Chondrocyte (in vitro differentiated cells): Measurements from ENCODE around the gene BRWD1. TPM values are rescaled to one million over a fixed set of nuclear protein-coding genes. Genes with fewer than 3 reads are reported as not detected.

Source experiments
- DNase-seq: peaks from one replicate; pipeline ENCODE4 v3.0.0; 2021; ENCODE audit warnings: mixed read lengths, low spot score
- H3K27ac Mint-ChIP-seq: one replicate; pipeline ENCODE4 v1.8.0; 2021; ENCODE audit warnings: mild to moderate bottlenecking, moderate library complexity, mixed read lengths; ENCODE audit not compliant: unreplicated experiment
- H3K27me3 Mint-ChIP-seq: 2 replicates; pipeline ENCODE4 v1.8.0; 2021; ENCODE audit warnings: low read depth, mixed read lengths
- H3K36me3 Mint-ChIP-seq: 2 replicates; pipeline ENCODE4 v1.8.0; 2021; ENCODE audit warnings: low read depth, mixed read lengths
- H3K4me1 Mint-ChIP-seq: 2 replicates; pipeline ENCODE4 v1.8.0; 2021; ENCODE audit warnings: low read depth, mild to moderate bottlenecking, mixed read lengths
- H3K4me3 Mint-ChIP-seq: one replicate; pipeline ENCODE4 v1.8.0; 2021; ENCODE audit warnings: mild to moderate bottlenecking, moderate library complexity, mixed read lengths; ENCODE audit not compliant: unreplicated experiment
- H3K9me3 Mint-ChIP-seq: 2 replicates; pipeline ENCODE4 v1.8.0; 2021; ENCODE audit warnings: low read depth, mixed read lengths
- total RNA-seq: library from RNA; stranded (reverse); gene quantifications from 3 replicates; pipeline ENCODE4 v1.2.1, GENCODE V29; 2021
- TF ChIP-seq, protein P1 (sequence below): fragments of 200-600 bp; sonication (generic); IDR thresholded peaks from 2 replicates; pipeline ENCODE4 v1.5.0; 2021; ENCODE audit warnings: antibody characterized with exemption, mild to moderate bottlenecking, moderate library complexity

The BRWD1 gene
- total RNA-seq, 1 donor from 2014 or later, result 26.5 TPM

DNA sequence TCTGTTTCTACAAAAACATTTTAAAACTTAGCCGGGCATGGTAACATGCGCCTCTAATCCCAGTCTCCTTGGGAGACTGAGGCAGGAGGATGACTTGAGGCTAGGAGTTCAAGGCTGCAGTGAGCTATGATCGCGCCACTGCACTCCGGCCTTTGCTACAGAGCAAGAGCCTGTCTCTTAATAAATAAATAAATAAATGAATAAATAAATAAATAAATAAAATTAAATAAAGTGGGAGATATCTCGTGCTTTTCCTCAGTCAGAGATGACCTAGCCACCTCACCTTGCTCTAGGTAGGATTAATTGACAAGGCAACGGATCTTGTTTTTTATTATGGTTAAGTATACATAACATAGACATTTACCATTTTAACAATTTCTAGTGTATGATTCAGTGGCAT, 14.3 kb upstream of the BRWD1 start:
- Mint-ChIP-seq H3K27ac (no peak overlapping the region), H3K36me3 (no peaks in the 10 kb centered on the region), H3K9me3 (no peaks in the 10 kb centered on the region), H3K27me3 (no peaks in the 10 kb centered on the region), H3K4me1 (no peaks in the 10 kb centered on the region), H3K4me3 (no peak overlapping the region)
- TF ChIP-seq, protein P1, sequence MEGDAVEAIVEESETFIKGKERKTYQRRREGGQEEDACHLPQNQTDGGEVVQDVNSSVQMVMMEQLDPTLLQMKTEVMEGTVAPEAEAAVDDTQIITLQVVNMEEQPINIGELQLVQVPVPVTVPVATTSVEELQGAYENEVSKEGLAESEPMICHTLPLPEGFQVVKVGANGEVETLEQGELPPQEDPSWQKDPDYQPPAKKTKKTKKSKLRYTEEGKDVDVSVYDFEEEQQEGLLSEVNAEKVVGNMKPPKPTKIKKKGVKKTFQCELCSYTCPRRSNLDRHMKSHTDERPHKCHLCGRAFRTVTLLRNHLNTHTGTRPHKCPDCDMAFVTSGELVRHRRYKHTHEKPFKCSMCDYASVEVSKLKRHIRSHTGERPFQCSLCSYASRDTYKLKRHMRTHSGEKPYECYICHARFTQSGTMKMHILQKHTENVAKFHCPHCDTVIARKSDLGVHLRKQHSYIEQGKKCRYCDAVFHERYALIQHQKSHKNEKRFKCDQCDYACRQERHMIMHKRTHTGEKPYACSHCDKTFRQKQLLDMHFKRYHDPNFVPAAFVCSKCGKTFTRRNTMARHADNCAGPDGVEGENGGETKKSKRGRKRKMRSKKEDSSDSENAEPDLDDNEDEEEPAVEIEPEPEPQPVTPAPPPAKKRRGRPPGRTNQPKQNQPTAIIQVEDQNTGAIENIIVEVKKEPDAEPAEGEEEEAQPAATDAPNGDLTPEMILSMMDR, result no peak
- no peak for DNase-seq

DNA sequence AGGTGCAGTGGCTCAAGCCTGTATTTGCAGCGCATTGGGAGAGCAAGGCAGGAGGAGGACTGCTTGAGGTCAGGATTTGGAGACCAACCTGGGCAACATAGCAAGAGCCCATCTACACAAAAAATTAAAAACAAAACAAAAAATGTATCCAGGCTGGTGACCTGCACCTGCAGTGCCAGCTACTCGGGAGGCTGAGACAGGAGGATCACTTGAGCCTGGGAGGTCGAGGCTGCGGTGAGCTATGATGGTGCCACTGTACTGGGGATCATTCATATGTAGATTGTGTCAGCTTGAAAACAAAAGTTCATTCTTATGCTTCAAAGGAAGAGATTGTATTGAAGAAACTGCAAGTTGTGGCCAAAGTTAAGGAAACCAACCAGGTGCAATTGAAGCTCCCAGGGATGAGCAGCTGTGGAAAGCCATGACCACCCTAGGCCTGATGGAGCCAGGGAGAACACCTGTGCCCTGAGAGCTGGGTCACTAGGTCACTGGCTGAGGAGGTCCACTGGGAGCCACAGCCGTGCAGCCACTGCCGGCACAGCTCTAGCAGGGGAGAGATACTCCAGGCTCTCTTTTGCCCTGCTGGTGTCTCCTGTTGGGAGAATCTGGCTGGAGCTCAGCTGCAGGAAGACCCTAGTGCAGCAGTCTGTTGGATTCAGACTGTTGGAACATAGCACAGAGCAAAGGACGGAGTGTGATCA, 13.3 kb upstream of the BRWD1 start:
- Mint-ChIP-seq H3K36me3 (no peaks in the 10 kb centered on the region), H3K4me3 (no peak overlapping the region)
- no peak for DNase-seq

DNA sequence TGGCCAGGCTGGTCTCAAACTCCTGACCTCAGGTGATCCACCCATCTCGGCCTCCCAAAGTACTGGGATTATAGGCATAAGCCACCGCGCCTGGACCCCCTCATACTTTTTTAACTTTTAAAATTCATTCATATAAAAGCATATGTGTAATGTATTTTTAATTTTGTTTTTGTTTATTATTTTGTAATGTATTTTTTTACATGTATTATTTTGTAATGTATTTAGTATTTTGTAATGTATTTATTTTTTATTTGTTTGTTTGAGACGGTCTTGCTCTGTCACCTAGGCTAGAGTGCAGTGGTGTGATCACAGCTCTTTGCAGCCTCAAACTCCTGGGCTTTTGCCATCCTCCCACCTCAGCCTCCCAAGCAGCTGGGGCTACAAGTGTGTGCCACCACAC, 12.0 kb upstream of the BRWD1 start:
- TF ChIP-seq, protein P1, result no peak
- H3K27me3 Mint-ChIP-seq, result no peaks in the 10 kb centered on the region
- peaks cover 5% of the 10 kb centered on the region for H3K4me1 Mint-ChIP-seq
- no peak overlapping the region for H3K27ac Mint-ChIP-seq
- H3K36me3 Mint-ChIP-seq, result no peaks in the 10 kb centered on the region
- DNase-seq, result no peak
- no peaks in the 10 kb centered on the region for H3K9me3 Mint-ChIP-seq
- no peak overlapping the region for H3K4me3 Mint-ChIP-seq

More for the DNA sequence above, 13.3 kb upstream of the BRWD1 start:
- no peak overlapping the region for H3K27ac Mint-ChIP-seq
- H3K9me3 Mint-ChIP-seq, result no peaks in the 10 kb centered on the region
- TF ChIP-seq, protein P1, result no peak
- H3K27me3 Mint-ChIP-seq, result no peaks in the 10 kb centered on the region
- H3K4me1 Mint-ChIP-seq, result peaks cover under 1% of the 10 kb centered on the region

DNA sequence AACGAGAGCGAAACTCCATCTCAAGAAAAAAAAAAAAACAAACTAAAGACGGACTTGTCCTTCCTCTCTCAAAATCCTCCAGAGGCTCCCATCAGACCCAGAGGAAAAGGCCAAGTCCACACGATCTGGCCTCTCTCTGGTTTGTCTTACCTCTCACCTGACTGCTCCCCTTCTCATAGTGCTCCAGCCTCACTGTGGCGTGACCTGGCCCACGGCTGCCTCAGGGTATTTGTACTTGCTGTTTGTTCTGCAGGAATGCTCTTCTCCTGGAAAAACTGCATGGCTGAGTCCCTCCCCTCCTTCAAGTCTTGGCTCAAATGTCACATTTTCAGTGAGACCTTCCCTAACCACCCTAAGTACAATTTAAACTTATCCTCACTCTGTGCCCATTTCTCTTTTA, 8.0 kb upstream of the BRWD1 start:
- H3K4me3 Mint-ChIP-seq, result no peak overlapping the region
- TF ChIP-seq, protein P1, result no peak
- no peaks in the 10 kb centered on the region for H3K27me3 Mint-ChIP-seq
- H3K36me3 Mint-ChIP-seq, result no peaks in the 10 kb centered on the region
- peak overlapping the region; percentile 47 for H3K27ac Mint-ChIP-seq
- H3K4me1 Mint-ChIP-seq, result peaks cover 5% of the 10 kb centered on the region
- DNase-seq, result no peak
- no peaks in the 10 kb centered on the region for H3K9me3 Mint-ChIP-seq

DNA sequence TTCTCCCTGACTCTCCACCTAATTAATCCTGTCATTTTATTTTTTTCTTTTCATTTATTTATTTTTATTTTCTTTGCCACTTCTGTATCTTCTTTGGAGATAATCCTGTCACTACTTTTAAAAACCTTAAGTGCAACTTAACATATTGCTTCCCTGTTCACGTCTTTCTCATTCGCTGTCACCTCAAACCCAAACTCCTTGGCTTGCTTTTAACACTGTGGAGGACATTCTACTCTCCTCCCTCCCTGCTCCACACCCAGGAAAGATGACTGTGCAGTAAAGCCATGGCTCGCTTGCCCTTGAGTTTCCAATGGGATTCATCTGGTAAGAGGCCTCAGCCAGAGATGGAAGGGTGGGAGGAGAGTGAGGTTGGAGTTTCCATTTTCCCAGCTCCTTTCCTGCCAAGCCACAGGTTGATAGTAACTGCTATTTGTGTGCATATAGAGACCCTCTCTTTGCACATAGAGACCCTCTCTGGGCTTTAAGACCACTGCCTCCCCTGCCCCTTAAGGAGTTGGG, 6.4 kb upstream of the BRWD1 start:
- Mint-ChIP-seq H3K4me1 (peaks cover 5% of the 10 kb centered on the region), H3K4me3 (no peak overlapping the region), H3K27me3 (no peaks in the 10 kb centered on the region), H3K9me3 (no peaks in the 10 kb centered on the region), H3K27ac (no peak overlapping the region), H3K36me3 (no peaks in the 10 kb centered on the region)
- TF ChIP-seq, protein P1, result no peak
- no peak for DNase-seq
